Measurements from ENCODE around the gene STK16.
A peak's percentile ranks its signal among the peaks of the same experiment; 100 is the strongest.

DNA sequence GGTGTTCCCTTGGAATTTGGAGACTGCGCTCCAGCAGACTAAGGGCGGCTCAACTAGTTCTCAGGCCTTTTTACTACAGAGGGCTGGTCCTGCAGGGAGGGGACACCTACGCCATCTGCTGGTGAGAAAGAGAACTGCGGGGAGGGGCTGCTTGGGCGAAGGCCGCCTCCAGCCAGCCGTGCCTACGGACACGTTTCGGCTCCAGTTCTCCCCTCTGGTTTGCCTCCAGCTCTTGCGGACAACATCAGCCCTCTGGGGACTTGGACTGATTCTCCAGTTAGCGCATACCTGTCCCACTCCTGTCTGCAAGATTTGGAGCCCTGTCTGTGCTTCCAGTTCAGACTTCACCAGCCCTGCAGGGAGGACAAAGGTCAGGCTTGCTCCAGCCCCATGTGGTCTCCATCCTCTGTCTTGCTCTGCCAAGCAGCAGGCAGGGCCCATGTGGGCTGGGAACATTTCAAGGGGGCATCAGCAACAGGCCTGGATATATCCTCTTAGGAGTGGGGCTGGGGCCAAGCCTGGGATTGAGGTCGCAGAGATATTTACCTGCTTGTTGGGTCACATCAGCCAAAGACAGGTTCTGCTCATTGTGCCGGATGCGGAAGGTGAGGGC, 53.6 kb downstream of the STK16 start:
- TF ChIP-seq RAD21 (IDR thresholded peaks at IDR 0.05; ENCODE audit: low read depth), result peak; percentile 88
- TF ChIP-seq TAF1 (IDR thresholded peaks at IDR 0.05; ENCODE audit: low read depth), result no peak
- TF ChIP-seq ZBTB7A (IDR thresholded peaks at IDR 0.05; ENCODE audit: low read depth), result no peak
- no peak for TF ChIP-seq TCF12 (IDR thresholded peaks at IDR 0.05; ENCODE audit: low read depth)
- TF ChIP-seq EP300 (IDR thresholded peaks at IDR 0.05; ENCODE audit: borderline replicate concordance), result no peak
- TF ChIP-seq, protein P1, sequence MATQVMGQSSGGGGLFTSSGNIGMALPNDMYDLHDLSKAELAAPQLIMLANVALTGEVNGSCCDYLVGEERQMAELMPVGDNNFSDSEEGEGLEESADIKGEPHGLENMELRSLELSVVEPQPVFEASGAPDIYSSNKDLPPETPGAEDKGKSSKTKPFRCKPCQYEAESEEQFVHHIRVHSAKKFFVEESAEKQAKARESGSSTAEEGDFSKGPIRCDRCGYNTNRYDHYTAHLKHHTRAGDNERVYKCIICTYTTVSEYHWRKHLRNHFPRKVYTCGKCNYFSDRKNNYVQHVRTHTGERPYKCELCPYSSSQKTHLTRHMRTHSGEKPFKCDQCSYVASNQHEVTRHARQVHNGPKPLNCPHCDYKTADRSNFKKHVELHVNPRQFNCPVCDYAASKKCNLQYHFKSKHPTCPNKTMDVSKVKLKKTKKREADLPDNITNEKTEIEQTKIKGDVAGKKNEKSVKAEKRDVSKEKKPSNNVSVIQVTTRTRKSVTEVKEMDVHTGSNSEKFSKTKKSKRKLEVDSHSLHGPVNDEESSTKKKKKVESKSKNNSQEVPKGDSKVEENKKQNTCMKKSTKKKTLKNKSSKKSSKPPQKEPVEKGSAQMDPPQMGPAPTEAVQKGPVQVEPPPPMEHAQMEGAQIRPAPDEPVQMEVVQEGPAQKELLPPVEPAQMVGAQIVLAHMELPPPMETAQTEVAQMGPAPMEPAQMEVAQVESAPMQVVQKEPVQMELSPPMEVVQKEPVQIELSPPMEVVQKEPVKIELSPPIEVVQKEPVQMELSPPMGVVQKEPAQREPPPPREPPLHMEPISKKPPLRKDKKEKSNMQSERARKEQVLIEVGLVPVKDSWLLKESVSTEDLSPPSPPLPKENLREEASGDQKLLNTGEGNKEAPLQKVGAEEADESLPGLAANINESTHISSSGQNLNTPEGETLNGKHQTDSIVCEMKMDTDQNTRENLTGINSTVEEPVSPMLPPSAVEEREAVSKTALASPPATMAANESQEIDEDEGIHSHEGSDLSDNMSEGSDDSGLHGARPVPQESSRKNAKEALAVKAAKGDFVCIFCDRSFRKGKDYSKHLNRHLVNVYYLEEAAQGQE (IDR thresholded peaks at IDR 0.05; ENCODE audit: low read depth), result peak; percentile 11; the same call in 1 of the 2 replicates
- TF ChIP-seq CREB1 (IDR thresholded peaks at IDR 0.05; ENCODE audit: low read depth), result no peak
